GM18507 (cell line): ENCODE results near the gene TMPRSS6.

Experiments
- DNase-seq: peaks from one replicate; pipeline ENCODE4 v3.0.0; 2011; ENCODE audit warnings: low read depth; ENCODE audit not compliant: insufficient read length; ENCODE audit errors: extremely low spot score
- FAIRE-seq: peaks from 2 replicates; lab custom pipeline; 2011; peaks lifted over from hg19 to GRCh38; lab: Jason Lieb, UNC

The TMPRSS6 gene

DNA sequence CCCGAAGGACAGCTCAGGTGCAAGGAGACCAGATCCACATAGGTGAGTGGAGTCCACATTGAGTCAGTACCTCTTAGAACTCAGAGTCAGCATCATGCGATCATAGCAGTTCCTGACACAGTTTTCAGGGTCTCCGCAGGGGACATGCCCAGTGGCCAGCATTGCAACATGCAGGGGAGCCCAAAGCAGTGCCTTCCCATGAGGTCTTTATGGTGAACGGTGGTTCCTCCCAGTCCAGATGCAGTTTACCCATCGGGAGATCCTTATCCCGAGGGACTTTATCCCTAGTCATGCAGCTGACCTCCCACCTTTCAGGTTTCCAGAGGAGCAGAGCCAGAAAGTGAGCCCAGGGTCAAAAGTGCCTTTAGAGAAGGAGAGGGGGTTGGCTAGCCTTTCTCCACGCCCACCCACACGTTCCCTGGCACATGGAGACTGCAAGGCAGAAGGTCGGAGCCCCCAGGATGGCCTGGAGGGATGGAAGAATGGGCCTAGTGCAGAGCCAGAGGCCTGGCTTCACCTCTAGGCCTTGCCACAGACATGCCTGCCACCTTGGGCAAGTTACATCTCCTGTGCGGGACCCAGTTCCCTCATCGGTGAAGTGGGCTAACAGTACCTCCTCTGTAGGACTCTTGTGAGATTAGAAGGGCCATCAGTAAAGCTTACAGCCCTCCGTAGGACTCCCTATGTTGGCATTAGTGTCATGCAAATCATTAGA, 51.6 kb downstream of the TMPRSS6 start:
- no peak for DNase-seq
- FAIRE-seq: no peak

- DNase-seq (no peak), FAIRE-seq (no peak)
These were observed 52.3 kb downstream of the TMPRSS6 start for GRCh38 chr22:37057226-37057625.

GRCh38 chr22:37056246-37056645, 53.3 kb downstream of the TMPRSS6 start:
- no peak for FAIRE-seq
- no peak for DNase-seq

DNA sequence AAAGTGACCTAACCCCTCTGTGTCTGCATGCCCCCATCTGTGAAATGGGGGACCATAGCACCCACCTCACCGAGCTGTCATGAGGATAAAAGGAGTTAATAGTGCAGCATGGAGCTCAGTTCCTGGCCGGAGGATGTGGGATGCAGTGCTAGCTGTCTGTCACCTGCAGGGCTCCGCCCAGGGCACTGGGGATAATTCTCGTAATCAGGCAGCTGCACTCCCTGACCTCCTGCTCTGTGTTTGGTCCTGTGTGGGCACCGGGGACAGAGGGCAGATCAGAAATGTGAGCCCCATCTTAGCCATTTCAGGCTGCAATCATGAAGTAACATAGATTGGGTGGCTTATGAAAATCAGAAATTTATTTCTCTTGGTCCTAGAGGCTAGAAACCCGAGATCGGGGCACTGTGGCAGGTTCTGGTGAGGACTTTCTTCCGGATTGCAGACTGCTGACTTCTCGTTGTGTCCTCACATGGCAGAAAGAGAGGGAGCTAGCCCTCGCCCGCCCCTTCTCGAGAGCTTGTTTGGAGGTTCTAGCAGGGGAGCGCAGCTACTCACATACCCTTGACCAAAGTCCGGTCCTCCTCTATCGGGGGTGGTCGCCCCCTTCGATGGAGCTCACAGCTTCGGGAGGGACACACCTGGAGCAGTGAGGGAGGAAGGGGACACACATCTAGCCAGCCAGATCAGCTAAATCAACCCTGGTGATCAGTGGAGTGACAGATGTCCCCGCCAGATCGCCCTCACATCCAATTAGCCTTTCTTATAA, 54.7 kb downstream of the TMPRSS6 start:
- DNase-seq (no peak), FAIRE-seq (no peak)

- DNase-seq (no peak), FAIRE-seq (no peak)
These were observed 55.5 kb downstream of the TMPRSS6 start for GRCh38 chr22:37054056-37054395.

DNA sequence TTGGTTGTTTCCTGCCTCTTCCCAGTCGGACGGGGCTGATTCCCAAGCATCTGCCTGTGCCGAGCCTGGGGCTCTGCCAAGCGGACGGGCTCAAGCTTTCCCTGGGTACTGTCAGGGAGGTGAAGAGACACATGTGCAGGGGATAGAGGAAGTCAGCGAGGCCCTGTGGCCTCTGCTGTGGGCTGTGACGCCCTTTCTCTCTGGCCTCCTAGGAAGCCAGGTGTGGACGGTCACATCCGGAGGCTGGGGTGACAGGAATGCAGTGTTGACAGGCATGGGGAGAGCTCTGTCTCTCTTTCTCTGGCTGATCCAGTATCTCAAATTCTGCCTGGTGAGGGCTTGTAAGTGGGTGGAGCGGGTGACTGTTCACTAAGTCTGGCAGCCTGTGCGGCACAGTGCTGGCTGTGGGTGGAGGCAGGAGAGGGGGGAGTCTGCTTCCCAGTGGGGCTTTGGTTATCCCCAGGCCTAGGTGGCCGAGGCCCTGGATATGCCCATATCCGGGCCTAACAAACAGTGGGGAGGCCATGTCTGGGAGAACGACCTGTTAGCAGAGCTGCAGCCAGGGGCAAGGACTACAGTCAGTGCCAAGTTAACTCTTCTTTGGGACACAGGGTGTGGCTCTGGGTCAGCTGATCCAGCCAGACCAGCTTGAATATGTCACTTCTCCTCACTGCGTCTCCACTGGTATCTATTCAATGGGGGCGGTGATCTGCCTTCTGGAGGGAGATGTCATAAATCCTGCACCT, 56.0 kb downstream of the TMPRSS6 start:
- FAIRE-seq (no peak), DNase-seq (no peak)

- no peak for FAIRE-seq
- DNase-seq: no peak
These were observed 56.9 kb downstream of the TMPRSS6 start for GRCh38 chr22:37052386-37053309.

- DNase-seq (peak; percentile 95), FAIRE-seq (peak; percentile 81)
These were observed 57.8 kb downstream of the TMPRSS6 start, which contains the start of gene KCTD17 for GRCh38 chr22:37051391-37052385. Gene KCTD17 (plus strand): TSS chr22:37051742. CDS start chr22:37051761, 19 bp downstream.

DNA sequence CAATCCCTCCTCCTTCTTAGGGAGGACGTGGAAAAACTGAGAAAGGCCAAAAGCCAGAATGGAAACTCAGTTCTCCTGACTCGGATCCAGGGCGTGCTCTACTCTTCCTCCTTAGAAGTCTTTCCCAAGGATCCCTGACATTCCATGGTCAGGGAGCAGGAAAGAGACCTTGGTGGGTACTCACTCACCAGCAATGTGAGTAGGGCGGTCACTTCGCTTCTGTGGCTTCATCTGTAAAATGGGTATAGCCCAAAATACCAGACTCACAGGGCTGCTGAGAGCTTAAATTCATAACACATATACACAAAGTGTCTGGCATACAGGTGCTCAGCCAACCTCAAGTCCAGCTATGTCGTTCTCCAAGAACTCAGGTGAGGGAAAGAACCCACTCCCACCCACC, 58.6 kb downstream of the TMPRSS6 start:
- no peak for DNase-seq
- FAIRE-seq: no peak

GRCh38 chr22:37049224-37049623, 60.3 kb downstream of the TMPRSS6 start:
- DNase-seq (no peak), FAIRE-seq (no peak)

- FAIRE-seq (no peak), DNase-seq (no peak)
These were observed 61.4 kb downstream of the TMPRSS6 start for GRCh38 chr22:37048133-37048532.

- DNase-seq: no peak
These were observed 62.5 kb downstream of the TMPRSS6 start for GRCh38 chr22:37047006-37047405.

DNA sequence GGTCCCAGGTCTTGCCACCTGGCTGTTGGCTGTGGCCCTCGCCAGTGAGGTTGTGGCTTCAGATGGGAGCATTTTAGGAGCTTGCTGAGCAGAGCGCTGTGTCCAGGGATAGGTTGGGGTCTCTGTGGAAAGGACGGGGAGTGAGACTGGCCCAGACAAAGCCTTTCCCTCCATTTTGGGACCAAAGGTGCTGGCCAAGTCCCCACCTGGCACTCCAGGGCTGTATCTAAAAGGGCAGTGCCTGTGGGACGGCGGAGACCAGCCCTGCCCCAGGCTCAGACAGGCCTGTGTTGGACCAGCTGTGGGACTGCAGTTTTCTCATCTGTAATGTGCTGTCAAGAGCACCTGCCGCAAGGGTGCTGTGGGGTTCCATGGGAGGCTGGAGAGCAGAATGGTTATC, 62.9 kb downstream of the TMPRSS6 start:
- FAIRE-seq (no peak), DNase-seq (no peak)

More at GRCh38 chr22:37047006-37047405, 62.5 kb downstream of the TMPRSS6 start:
- no peak for FAIRE-seq

GRCh38 chr22:37045958-37046357, 63.6 kb downstream of the TMPRSS6 start:
- FAIRE-seq (peak; percentile 44), DNase-seq (no peak)

DNA sequence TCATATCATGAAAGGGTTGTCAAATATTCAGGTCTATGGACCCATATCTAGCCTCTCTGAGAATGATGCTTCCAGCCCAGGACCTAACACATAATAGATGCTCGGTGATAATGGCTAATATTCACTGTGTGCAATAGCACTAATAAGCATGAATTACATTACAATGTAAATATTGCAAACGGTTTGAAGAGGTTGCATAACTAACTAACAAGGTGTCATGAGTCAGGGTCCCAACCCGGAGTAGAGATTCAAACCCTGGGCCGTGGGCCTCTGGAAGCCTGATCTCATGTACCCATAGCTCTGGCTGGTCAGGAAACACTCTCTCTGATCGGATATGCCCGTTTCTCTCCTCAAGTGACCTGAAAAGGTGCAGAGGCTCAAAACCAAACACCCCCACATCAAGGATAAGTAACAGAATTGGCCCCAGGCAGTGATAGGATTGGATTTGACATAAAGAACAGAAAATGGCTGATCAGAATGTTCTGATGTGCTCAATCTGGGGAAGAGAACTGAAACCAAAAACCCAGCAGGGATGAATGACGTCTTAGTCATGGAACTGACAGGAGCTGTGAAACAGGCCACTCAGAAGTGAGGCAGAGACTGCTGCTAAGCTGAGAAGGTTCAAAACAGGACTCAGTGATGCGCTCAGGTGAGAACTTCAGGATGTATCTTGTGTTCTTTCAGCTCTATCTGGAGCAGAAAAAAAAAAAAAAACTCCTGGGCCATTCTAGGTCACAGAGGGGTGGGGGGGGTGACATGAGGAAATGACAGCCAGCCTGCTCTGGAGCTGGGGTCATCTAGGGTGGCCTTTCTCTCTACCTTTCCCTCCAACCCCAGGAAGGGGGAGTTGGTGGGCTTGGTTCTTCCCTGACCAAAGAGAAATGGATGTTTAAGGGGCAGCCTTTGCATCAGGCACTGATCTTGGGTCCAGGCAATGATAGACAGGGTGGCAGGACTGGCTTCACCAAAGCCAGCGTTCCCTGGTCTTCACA, 64.6 kb downstream of the TMPRSS6 start:
- no peak for DNase-seq
- FAIRE-seq: peak; percentile 39

DNA sequence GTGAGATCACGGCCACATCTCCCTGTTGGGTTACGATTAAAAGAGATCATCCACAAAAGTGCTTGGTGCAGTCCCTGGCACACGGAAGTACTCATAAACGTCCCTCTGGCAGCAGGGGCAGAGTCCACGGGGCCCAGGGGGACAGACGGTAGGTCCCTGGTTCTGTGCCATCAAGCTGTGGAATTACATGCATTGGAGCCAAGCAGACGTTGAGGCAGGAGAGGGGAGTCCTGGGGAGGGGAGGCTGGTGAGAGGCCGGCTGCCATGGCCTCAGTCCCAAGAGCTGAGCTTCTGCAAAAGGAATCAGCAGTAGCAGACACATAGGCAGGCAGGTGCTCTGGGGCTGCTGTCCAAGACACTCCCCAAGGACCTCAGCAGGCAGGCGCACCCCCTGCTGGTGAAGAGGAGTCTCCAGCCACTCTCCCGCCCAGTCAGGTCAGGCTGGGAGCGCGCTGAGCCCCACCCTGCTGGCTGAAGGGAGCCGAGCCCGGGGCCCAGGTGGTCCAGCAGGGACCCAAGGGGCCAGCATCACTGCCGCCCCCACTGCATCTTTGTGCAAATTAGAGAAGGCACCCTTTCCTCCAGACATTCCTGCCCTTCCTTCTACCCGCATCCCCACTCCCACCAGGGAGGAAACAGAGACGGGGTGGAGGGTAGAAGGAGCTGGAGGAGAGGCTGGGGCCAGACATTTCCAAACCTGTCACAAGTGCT, 65.5 kb downstream of the TMPRSS6 start:
- FAIRE-seq: peak; percentile 88

More for the DNA sequence above, 65.5 kb downstream of the TMPRSS6 start:
- DNase-seq: peak; percentile 82
